ENCODE measurements around the gene NCAM1. TPM values are rescaled to one million over a fixed set of nuclear protein-coding genes. Genes with fewer than 3 reads are reported as not detected.

NCAM1 gene
- total and polyA plus RNA-seq, 2 of the 13 experiments (the other 11 are each of a cell fraction or from before 2014, with no cell fraction given) = 0.05 TPM; not detected in 1

DNA sequence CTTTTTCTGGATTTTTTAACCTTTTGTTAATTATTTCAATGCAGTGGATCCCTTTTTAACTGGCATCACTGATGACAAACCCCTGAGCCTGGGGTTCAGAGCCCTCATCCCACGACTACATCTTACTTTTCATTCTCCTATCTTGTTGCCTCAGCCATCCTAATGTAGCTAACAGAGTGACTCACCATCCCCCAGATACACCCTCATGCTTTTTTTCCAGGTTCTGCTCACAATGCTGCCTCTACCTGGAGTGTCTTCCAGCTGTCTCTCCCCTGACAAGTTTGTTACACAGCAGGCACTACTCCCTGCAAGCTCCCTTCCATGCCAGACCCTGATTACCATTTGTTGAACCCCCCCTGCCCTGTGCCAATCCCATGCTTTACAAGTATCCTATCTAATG, 135.4 kb downstream of the NCAM1 start:
- no peak for FAIRE-seq
- ChIA-PET POLR2A (no interaction called here), CTCF (ENCODE audit: low intra/inter-chr PET ratio, low total read pairs) (no interaction called here)
- H3K4me1 ChIP-seq (ENCODE audit: insufficient read depth, low read length) = no peaks in the 10 kb centered on the region
- WGBS (ENCODE audit: low lambda C conversion rate) = 0% methylated on average over 1 of the region's 1 CpG
- intact Hi-C loops (cut with micrococcal nuclease; ENCODE audit: unreplicated experiment) (no loop called here), in situ Hi-C loops (cut with HindIII; ENCODE audit: extremely low pct_ligation_motif_present, low pct_unique_long_range_greater_than_20kb) (no loop called here)
- no peak overlapping the region for H2AFZ ChIP-seq (ENCODE audit: low read length)
- H3K4me3 ChIP-seq (replicated peaks in 1 of 3; ENCODE audit: insufficient read depth in 1 of 3, low read depth in 2 of 3, low read length in 3 of 3) = no peak overlapping the region
- no TSS peak for BruUV-seq (replicated peaks)
- no peaks in the 10 kb centered on the region for H3K79me2 ChIP-seq (ENCODE audit: insufficient read depth, low read length)
- TF ChIP-seq, protein P1, sequence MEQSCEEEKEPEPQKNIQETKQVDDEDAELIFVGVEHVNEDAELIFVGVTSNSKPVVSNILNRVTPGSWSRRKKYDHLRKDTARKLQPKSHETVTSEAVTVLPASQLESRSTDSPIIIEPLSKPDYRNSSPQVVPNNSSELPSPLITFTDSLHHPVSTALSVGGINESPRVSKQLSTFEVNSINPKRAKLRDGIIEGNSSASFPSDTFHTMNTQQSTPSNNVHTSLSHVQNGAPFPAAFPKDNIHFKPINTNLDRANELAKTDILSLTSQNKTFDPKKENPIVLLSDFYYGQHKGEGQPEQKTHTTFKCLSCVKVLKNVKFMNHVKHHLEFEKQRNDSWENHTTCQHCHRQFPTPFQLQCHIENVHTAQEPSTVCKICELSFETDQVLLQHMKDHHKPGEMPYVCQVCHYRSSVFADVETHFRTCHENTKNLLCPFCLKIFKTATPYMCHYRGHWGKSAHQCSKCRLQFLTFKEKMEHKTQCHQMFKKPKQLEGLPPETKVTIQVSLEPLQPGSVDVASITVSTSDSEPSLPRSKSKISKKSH (CRISPR knock-in tag; IDR thresholded peaks at IDR 0.05; ENCODE audit: borderline replicate concordance) = no peak
- TF ChIP-seq MXI1 (IDR thresholded peaks at IDR 0.05; ENCODE audit: borderline replicate concordance, low read depth, low read length) (no peak), ZNF382 (CRISPR knock-in tag; IDR thresholded peaks at IDR 0.05; ENCODE audit: borderline replicate concordance) (no peak), SUZ12 (IDR thresholded peaks at IDR 0.05; ENCODE audit: low read depth, low read length) (no peak), ZNF235 (CRISPR knock-in tag; IDR thresholded peaks at IDR 0.05; ENCODE audit: borderline replicate concordance) (no peak), ZFAT (CRISPR knock-in tag; conservative IDR thresholded peaks at IDR 0.05) (no peak), SOX6 (IDR thresholded peaks at IDR 0.05) (no peak), SOX6 (CRISPR knock-in tag; IDR thresholded peaks at IDR 0.05) (no peak), REL (CRISPR knock-in tag; conservative IDR thresholded peaks at IDR 0.05) (no peak), MAFK (conservative IDR thresholded peaks at IDR 0.05 in 1 of 2, IDR thresholded peaks at IDR 0.05 in 1 of 2; ENCODE audit: low read length in 2 of 2) (no peak), ZSCAN9 (CRISPR knock-in tag; IDR thresholded peaks at IDR 0.05; ENCODE audit: borderline replicate concordance) (no peak), TBL1XR1 (IDR thresholded peaks at IDR 0.05; ENCODE audit: borderline replicate concordance, low read length, partially characterized antibody) (no peak), TMF1 (CRISPR knock-in tag; IDR thresholded peaks at IDR 0.05; ENCODE audit: low read depth) (no peak), MED8 (CRISPR knock-in tag; IDR thresholded peaks at IDR 0.05; ENCODE audit: insufficient replicate concordance) (no peak), XBP1 (CRISPR knock-in tag; IDR thresholded peaks at IDR 0.05) (no peak)
- TF ChIP-seq, protein P2, sequence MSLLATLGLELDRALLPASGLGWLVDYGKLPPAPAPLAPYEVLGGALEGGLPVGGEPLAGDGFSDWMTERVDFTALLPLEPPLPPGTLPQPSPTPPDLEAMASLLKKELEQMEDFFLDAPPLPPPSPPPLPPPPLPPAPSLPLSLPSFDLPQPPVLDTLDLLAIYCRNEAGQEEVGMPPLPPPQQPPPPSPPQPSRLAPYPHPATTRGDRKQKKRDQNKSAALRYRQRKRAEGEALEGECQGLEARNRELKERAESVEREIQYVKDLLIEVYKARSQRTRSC (CRISPR knock-in tag; IDR thresholded peaks at IDR 0.05; ENCODE audit: low read depth) = no peak
- H3K27ac ChIP-seq (ENCODE audit: extremely low read length, insufficient read depth, low read length) = no peak overlapping the region
- H3K36me3 ChIP-seq (replicated peaks in 1 of 2; ENCODE audit: control insufficient read depth in 1 of 2, insufficient read depth in 2 of 2, low read length in 2 of 2) = no peaks in the 10 kb centered on the region
- no peak for ATAC-seq
- H3K9me3 ChIP-seq (ENCODE audit: low read length) = no peaks in the 10 kb centered on the region
- H3K27me3 ChIP-seq (ENCODE audit: control insufficient read depth in 1 of 2, insufficient read depth in 2 of 2, low read length in 2 of 2) = no peaks in the 10 kb centered on the region
- H4K20me1 ChIP-seq (ENCODE audit: insufficient read depth, low read length) = no peaks in the 10 kb centered on the region
- DNase-seq (ENCODE audit: low spot score) = no peak
- H3K4me2 ChIP-seq (ENCODE audit: low read depth, low read length) = no peak overlapping the region
- no peak overlapping the region for H3K9ac ChIP-seq (ENCODE audit: insufficient read depth, low read depth, low read length)
